DOHH2 (cell line): ENCODE results near the gene HHAT.

Experiments used
- H3F3A ChIP-seq: fragments of 200-600 bp; sonication (generic), shearing (Covaris generic); 2 replicates; pipeline ENCODE4 v1.6.0; 2016; ENCODE audit warnings: antibody characterized with exemption, mild to moderate bottlenecking; ENCODE audit not compliant: control insufficient read depth, insufficient read depth
- H3K27ac ChIP-seq: fragments of 200-600 bp; sonication (generic); 2 replicates; pipeline ENCODE4 v1.5.1; 2014; ENCODE audit warnings: low read depth, mild to moderate bottlenecking, low read length, moderate library complexity
- H3K27me3 ChIP-seq: fragments of 200-600 bp; sonication (generic); 2 replicates; pipeline ENCODE4 v1.6.1; 2014; ENCODE audit warnings: mild to moderate bottlenecking, low read length, mixed read lengths; ENCODE audit not compliant: control insufficient read depth
- H3K36me3 ChIP-seq: fragments of 200-600 bp; sonication (generic); 2 replicates; pipeline ENCODE4 v1.6.1; 2014; ENCODE audit warnings: mild to moderate bottlenecking, low read length, moderate library complexity, mixed read lengths; ENCODE audit not compliant: control insufficient read depth
- H3K4me1 ChIP-seq: fragments of 200-600 bp; sonication (generic); 2 replicates; pipeline ENCODE4 v1.6.1; 2014; ENCODE audit warnings: mild to moderate bottlenecking, low read length, mixed read lengths; ENCODE audit not compliant: control insufficient read depth
- H3K4me2 ChIP-seq: fragments of 200-600 bp; sonication (generic); 2 replicates; pipeline ENCODE4 v1.6.0; 2014; ENCODE audit warnings: mild to moderate bottlenecking, low read length, moderate library complexity
- H3K4me3 ChIP-seq: fragments of 200-600 bp; sonication (generic); 2 replicates; pipeline ENCODE4 v1.5.1; 2014; ENCODE audit warnings: mild to moderate bottlenecking, low read length, mixed read lengths
- H3K79me2 ChIP-seq: fragments of 200-600 bp; sonication (generic); 2 replicates; pipeline ENCODE4 v1.6.1; 2014; ENCODE audit warnings: mild to moderate bottlenecking, low read length, mixed read lengths; ENCODE audit not compliant: control insufficient read depth
- H3K9me2 ChIP-seq: fragments of 200-600 bp; sonication (generic); replicated peaks from 2 replicates; pipeline ENCODE4 v1.6.1; 2014; ENCODE audit warnings: mild to moderate bottlenecking, low read length, mixed read lengths; ENCODE audit not compliant: control insufficient read depth
- H3K9me3 ChIP-seq: fragments of 200-600 bp; sonication (generic); 2 replicates; pipeline ENCODE4 v1.6.1; 2014; ENCODE audit warnings: antibody characterized with exemption, low read length, mixed read lengths; ENCODE audit not compliant: control insufficient read depth, insufficient read depth
- H4K20me1 ChIP-seq: fragments of 200-600 bp; sonication (generic); 2 replicates; pipeline ENCODE4 v1.6.0; 2014; ENCODE audit warnings: low read depth, mild to moderate bottlenecking, antibody characterized with exemption, low read length, moderate library complexity; ENCODE audit not compliant: control insufficient read depth, insufficient read depth
- CTCF ChIP-seq: fragments of 200-600 bp; sonication (generic); IDR thresholded peaks from one replicate; pipeline ENCODE4 v1.5.1; 2014; ENCODE audit warnings: antibody characterized with exemption, mild to moderate bottlenecking, low read depth, low read length; ENCODE audit not compliant: poor library complexity, severe bottlenecking
- EZH2phosphoT487 ChIP-seq: fragments of 200-600 bp; sonication (generic); IDR thresholded peaks from 2 replicates; pipeline ENCODE4 v1.6.1; 2017; ENCODE audit warnings: borderline replicate concordance, mild to moderate bottlenecking, antibody characterized with exemption, low read length, moderate library complexity, mixed read lengths

The HHAT gene

DNA sequence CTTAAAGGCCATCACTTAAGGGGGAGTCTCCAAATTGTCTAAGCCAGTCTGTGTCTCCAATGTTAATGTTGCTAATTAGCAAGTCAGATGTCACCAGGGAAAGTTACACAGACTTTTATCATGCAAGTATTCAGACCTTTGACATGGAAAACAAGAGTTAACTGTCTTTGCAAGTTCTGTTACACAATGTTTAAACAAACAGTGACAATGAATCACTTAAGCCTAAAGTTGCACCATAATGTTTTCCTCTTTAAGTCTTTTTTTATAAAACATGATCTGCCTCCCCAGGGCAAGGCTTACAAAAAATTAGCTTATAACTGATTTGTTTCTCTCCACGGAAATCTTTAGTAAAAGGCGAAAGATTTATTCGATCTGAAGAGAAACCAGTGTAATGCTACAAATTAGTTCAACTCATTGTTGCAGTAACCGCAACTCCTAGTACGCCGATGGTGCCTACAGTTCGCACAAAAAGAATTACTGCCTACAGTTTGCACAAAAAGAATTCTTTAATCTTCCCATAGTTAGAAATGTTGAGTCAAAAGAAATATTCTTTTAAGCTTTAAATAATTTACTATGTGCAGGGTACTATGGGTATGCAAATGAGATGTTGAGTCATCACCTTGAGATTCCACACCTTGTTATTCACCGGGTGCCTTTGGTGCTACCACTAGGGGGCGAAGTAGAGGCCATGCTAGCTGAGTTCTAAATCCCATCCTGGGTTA is 45.3 kb downstream of the HHAT start:
- Histone ChIP-seq H3K9me3 (no peaks in the 10 kb centered on the region), H3K27me3 (peaks cover 6% of the 10 kb centered on the region), H4K20me1 (no peaks in the 10 kb centered on the region), H3F3A (peaks cover 2% of the 10 kb centered on the region; the same call in 1 of the 2 replicates), H3K27ac (no peak overlapping the region), H3K4me3 (no peak overlapping the region), H3K9me2 (no peaks in the 10 kb centered on the region), H3K4me2 (no peak overlapping the region), H3K36me3 (no peaks in the 10 kb centered on the region), H3K79me2 (no peaks in the 10 kb centered on the region), H3K4me1 (no peaks in the 10 kb centered on the region)
- peak; percentile 74 for TF ChIP-seq CTCF
- TF ChIP-seq EZH2phosphoT487, result no peak

- no peak overlapping the region for H3K27ac ChIP-seq
- no peaks in the 10 kb centered on the region for H3K9me2 ChIP-seq
- H3K4me3 ChIP-seq, result no peak overlapping the region
- no peaks in the 10 kb centered on the region for H4K20me1 ChIP-seq
- H3K27me3 ChIP-seq, result peaks cover 6% of the 10 kb centered on the region
- H3F3A ChIP-seq, result peaks cover 2% of the 10 kb centered on the region; the same call in 1 of the 2 replicates
- no peaks in the 10 kb centered on the region for H3K36me3 ChIP-seq
- H3K79me2 ChIP-seq, result no peaks in the 10 kb centered on the region
- H3K4me2 ChIP-seq, result no peak overlapping the region
- TF ChIP-seq EZH2phosphoT487 (no peak), CTCF (peak; percentile 8)
- H3K4me1 ChIP-seq, result no peaks in the 10 kb centered on the region
- no peaks in the 10 kb centered on the region for H3K9me3 ChIP-seq
These were observed 45.9 kb downstream of the HHAT start for GRCh38 chr1:210374600-210374953.

DNA sequence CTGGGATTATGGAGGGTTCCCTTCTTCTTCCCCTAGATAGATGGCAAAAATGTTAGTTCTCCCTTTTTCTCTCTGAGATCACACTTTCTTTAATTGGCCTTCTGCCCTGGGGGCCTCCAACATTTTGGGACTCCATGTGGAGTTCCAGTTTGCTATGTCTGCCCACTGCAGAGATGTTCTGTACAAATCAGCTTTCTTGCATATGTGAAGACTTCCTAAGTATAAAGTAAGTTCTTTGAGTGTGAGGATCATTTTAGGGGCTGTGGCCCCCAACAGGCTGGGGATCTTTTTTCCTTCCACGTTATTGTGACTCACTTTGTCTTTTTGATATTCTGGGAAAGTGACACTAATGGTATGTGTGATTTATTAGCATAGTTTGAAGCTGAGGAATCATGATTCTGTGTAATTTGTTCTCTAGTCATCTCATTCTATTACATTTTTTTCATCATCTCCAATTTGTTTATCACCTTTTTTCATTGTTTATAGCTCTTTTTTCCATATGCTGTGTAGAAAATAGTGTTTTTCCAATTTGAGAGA is 48.2 kb downstream of the HHAT start:
- no peak for TF ChIP-seq EZH2phosphoT487
- no peak for TF ChIP-seq CTCF

More for the DNA sequence above, 48.2 kb downstream of the HHAT start:
- H3K4me1 ChIP-seq, result no peaks in the 10 kb centered on the region
- no peaks in the 10 kb centered on the region for H3K79me2 ChIP-seq
- H3K27me3 ChIP-seq, result peaks cover 6% of the 10 kb centered on the region
- no peaks in the 10 kb centered on the region for H4K20me1 ChIP-seq
- no peaks in the 10 kb centered on the region for H3K36me3 ChIP-seq
- H3F3A ChIP-seq, result peaks cover 2% of the 10 kb centered on the region; the same call in 1 of the 2 replicates
- no peak overlapping the region for H3K27ac ChIP-seq
- H3K9me3 ChIP-seq, result no peaks in the 10 kb centered on the region
- H3K4me2 ChIP-seq, result no peak overlapping the region
- no peaks in the 10 kb centered on the region for H3K9me2 ChIP-seq
- H3K4me3 ChIP-seq, result no peak overlapping the region
